Panc1 (cell line): ENCODE data around the gene GNA12. TPM values are rescaled to one million over a fixed set of nuclear protein-coding genes. Genes with fewer than 3 reads are reported as not detected.

Experiments
- ATAC-seq: fragments of 200-7000 bp; cut with Tn5 transposase; 2 replicates; pipeline ENCODE4 v1.9.1; 2020; ENCODE audit warnings: mild to moderate bottlenecking, moderate library complexity
- BruUV-seq: library from RNA; stranded (reverse); fragments of 400-500 nt; replicated peaks from 2 replicates; lab custom pipeline; 2021; lab: Mats Ljungman, UMichigan
- CTCF ChIA-PET: fragments of 300-600 bp; sonication (Branson Sonifier 250); formaldehyde crosslinking; loops from one replicate; lab custom pipeline; 2022; ENCODE audit warnings: antibody characterized with exemption; lab: Charles Lee
- POLR2A ChIA-PET: fragments of 300-600 bp; sonication (Branson Sonifier 250); formaldehyde crosslinking; loops from one replicate; lab custom pipeline; 2022; ENCODE audit warnings: antibody characterized with exemption; lab: Charles Lee
- DNase-seq: peaks from one replicate; pipeline ENCODE4 v3.0.0-alpha.2; 2010; ENCODE audit warnings: low read depth, low spot score
- H3K27ac ChIP-seq: 2 replicates; pipeline ENCODE4 v1.5.1; 2011; ENCODE audit warnings: mild to moderate bottlenecking, low read length, inconsistent platforms
- H3K27me3 ChIP-seq: fragments of 200-500 bp; sonication (Bioruptor generic); 2 replicates; pipeline ENCODE4 v1.6.0; 2014; ENCODE audit warnings: low read length, inconsistent platforms; ENCODE audit not compliant: control insufficient read depth, insufficient read depth
- H3K36me3 ChIP-seq: fragments of 200-500 bp; sonication (Bioruptor generic); 2 replicates; pipeline ENCODE4 v1.5.1; 2014; ENCODE audit warnings: inconsistent platforms, mild to moderate bottlenecking, low read length, moderate library complexity; ENCODE audit not compliant: control insufficient read depth, insufficient read depth
- H3K4me1 ChIP-seq: 2 replicates; pipeline ENCODE4 v1.5.1; 2011; ENCODE audit warnings: inconsistent platforms, mild to moderate bottlenecking, low read length, moderate library complexity; ENCODE audit not compliant: control insufficient read depth, insufficient read depth
- H3K4me3 ChIP-seq, 2 experiments: 2 replicates each; pipeline ENCODE4 v1.5.1; 2011 to 2012; ENCODE audit warnings: low read depth in 2 of 2, low read length in 2 of 2, mild to moderate bottlenecking in 2 of 2, inconsistent platforms in 1 of 2, moderate library complexity in 1 of 2
- H3K9me3 ChIP-seq: fragments of 200-500 bp; sonication (Bioruptor generic); 2 replicates; pipeline ENCODE4 v1.5.1; 2014; ENCODE audit warnings: low read depth, mild to moderate bottlenecking, inconsistent platforms, low read length, moderate library complexity; ENCODE audit not compliant: control insufficient read depth, insufficient read depth
- CTCF ChIP-seq: fragments of 450-650 bp; IDR thresholded peaks from 2 replicates; pipeline ENCODE4 v1.5.1; 2017; ENCODE audit warnings: mild to moderate bottlenecking
- POLR2AphosphoS5 ChIP-seq: IDR thresholded peaks from 2 replicates; pipeline ENCODE4 v1.6.1; 2012; ENCODE audit warnings: mild to moderate bottlenecking, low read depth, low read length, moderate library complexity
- REST ChIP-seq, 2 experiments: IDR thresholded peaks; 2 replicates each; pipeline ENCODE4 v1.6.1; 2011 to 2012; ENCODE audit warnings: low read depth in 2 of 2, control low read depth in 1 of 2, low read length in 1 of 2, mild to moderate bottlenecking in 1 of 2, moderate library complexity in 1 of 2; ENCODE audit not compliant: insufficient read depth in 1 of 2
- SIN3A ChIP-seq: IDR thresholded peaks from 2 replicates; pipeline ENCODE4 v1.6.1; 2012; ENCODE audit warnings: low read depth, mild to moderate bottlenecking, low read length, moderate library complexity, borderline replicate concordance; ENCODE audit not compliant: insufficient read depth
- TCF7L2 ChIP-seq: IDR thresholded peaks from 2 replicates; pipeline ENCODE4 v1.6.1; 2011; ENCODE audit warnings: mild to moderate bottlenecking, low read depth, low read length, inconsistent platforms
- in situ Hi-C: cut with HindIII; loops from 2 replicates; pipeline ENCODE4 v1.10.0; 2016; ENCODE audit warnings: low sequenced_read_pairs, low pct_unique_long_range_greater_than_20kb
- intact Hi-C: fragments of 100-400 bp; cut with micrococcal nuclease; formaldehyde crosslinking; loops from one replicate; pipeline ENCODE4 v1.10.0; 2022; ENCODE audit not compliant: unreplicated experiment
- total RNA-seq: library from RNA; stranded (reverse); gene quantifications from one replicate; pipeline ENCODE4 v1.2.1, GENCODE V29; 2021; ENCODE audit not compliant: unreplicated experiment

Gene GNA12
- total RNA-seq, 1 experiment from 2014 or later: 139 TPM

DNA sequence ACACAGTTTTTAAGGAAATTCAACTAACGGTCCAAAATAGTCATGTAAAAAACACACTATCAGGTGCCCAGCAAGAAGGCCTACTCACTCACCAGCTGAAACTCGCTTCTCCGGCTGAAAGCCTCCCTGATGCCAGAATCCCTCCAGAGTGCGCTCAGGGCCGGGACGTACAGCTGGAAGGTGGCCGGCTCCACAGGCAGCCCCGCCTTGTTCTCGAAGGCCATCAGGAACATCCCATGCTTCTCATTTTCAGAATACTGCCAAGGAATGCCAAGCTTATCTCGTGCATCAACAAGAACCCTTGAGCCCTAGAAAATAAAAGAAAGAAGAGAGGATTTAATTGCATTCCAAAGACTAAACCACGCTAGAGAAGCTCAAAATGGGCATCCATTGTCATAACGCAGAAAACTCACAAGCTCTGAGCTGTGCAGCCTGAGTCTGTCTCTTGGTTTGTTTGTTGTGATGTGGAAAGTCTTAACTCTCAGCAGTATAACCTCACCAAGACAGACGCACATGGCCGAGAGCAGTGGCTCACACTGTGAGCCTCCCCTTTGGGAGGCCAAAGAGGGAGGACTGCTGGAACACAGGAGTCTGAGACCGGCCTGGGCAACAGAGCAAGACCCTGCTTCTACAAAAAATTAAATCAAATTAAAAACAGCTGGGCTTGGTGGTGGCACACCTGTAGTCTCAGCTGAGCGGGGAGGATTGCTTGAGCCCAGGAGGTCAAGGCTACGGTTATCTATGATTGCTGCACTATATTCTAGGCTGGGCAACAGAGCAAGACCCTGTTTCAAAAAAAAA lies 49.1 kb downstream of the GNA12 start:
- Histone ChIP-seq H3K4me1 (peaks cover 24% of the 10 kb centered on the region), H3K27me3 (no peaks in the 10 kb centered on the region), H3K9me3 (no peaks in the 10 kb centered on the region), H3K27ac (no peak overlapping the region), H3K4me3 (no peak overlapping the region), H3K36me3 (peaks cover 16% of the 10 kb centered on the region; the same call in 1 of the 2 replicates)
- intact Hi-C loops (no loop called here), in situ Hi-C loops (no loop called here)
- ATAC-seq (no peak), DNase-seq (no peak)
- no TSS peak for BruUV-seq
- CTCF ChIA-PET: interaction anchor here (0.6 kb wide), 1 partner anchor 30 kb away, joined by 4 read pairs; no protein-coding TSS in a partner anchor
- POLR2A ChIA-PET: interaction anchor here (0.6 kb wide), 1 partner anchor 1770 kb away, joined by 8 read pairs; no protein-coding TSS in a partner anchor
- no peak for TF ChIP-seq SIN3A

- no peak overlapping the region for H3K4me3 ChIP-seq
- peaks cover 16% of the 10 kb centered on the region; the same call in 1 of the 2 replicates for H3K36me3 ChIP-seq
- ATAC-seq: no peak
- H3K9me3 ChIP-seq: no peaks in the 10 kb centered on the region
- no peak for DNase-seq
- intact Hi-C loops: no loop called here
- no peak for TF ChIP-seq TCF7L2
- TF ChIP-seq CTCF: no peak
- TF ChIP-seq REST (IDR thresholded peaks at IDR 0.05; ENCODE audit: insufficient read depth in 1 of 2, low read depth in 2 of 2, low read length in 1 of 2): no peak
- TF ChIP-seq POLR2AphosphoS5: no peak
- no peak for TF ChIP-seq SIN3A
- in situ Hi-C loops: no loop called here
- peaks cover 15% of the 10 kb centered on the region; the same call in 1 of the 2 replicates for H3K4me1 ChIP-seq
- H3K27ac ChIP-seq: no peak overlapping the region
- POLR2A ChIA-PET: no interaction called here
- BruUV-seq: no TSS peak
- CTCF ChIA-PET: no interaction called here
- no peaks in the 10 kb centered on the region for H3K27me3 ChIP-seq
Measured at GRCh38 chr7:2792856-2793487, 51.1 kb downstream of the GNA12 start.
